GM18867 (cell line): ENCODE results near the gene RNASE12.
"Not testable (repeated sequence)": the region's sequence is repeated elsewhere in the genome, so short reads cannot be mapped to it uniquely, and the experiment has no call there.

Source experiments
- ATAC-seq: cut with Tn5 transposase; IDR thresholded peaks from one replicate; pipeline ENCODE4 v1.9.1; 2021; ENCODE audit warnings: mild to moderate bottlenecking, moderate library complexity; ENCODE audit not compliant: unreplicated experiment

RNASE12 gene, protein sequence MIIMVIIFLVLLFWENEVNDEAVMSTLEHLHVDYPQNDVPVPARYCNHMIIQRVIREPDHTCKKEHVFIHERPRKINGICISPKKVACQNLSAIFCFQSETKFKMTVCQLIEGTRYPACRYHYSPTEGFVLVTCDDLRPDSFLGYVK

DNA sequence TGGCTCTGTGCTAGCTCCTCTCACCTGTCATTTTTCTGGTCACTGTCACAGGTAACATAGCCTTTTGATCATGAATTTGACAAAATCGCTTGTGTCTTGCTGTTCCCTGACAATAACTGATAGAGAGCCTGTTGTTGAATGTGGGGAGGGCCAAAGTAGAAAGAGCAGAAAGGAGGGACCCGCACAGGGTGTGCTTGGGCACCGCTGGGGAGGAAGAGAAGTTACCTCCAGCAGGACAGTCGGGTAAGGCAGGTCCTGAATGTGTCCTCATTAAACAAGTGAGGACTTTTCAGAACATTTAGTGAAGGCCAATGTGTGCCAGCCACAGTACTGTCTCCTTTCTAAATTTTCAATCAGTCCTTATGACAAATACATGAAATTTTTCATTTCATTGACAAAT, at the start of gene RNASE12:
Gene RNASE12, minus strand, starts transcription at position 142 of the 400 bp plus-strand sequence. CDS start 653 bp downstream, outside the sequence.
- no peak for ATAC-seq

DNA sequence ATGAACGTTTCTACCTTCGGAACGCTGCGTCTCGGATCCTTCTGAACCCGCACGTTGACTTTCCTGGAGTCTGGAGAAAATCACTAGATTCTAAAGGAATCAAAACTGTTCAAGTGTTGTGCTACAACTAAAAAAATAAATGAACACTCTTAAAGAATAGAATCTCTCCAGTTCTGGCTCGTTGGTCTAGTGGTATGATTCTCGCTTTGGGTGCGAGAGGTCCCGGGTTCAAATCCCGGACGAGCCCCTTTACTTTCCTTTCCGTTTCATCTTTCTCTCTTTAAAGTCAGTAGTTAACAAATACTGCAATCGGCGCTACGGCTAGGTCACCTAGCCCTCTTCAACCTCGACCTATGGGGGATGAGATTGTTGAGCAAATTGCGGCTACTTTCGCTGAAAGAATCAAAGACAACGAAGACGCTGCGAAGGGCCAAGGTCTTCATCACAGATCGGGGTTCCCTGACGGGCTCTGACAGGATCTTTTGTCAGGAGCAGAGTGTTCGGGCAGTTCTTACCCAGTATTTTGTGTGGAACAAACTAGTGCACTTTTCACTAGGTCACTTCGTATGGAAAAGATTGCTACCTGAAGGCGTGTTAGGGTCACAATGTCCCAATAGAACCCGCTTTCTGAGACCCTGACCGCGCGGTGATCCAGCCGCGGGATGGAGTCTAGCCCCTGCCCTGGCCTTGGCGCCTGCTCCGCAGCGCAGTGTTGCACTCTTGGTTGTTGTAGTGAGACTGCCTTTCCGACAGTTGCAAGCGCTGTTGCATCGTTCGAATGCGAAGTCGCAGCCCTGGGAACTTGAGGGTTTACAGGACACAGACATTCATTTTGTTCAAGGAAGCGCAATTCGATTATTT, 41.9 kb upstream of the RNASE12 start:
- ATAC-seq: peak; percentile 72

GRCh38 chr14:20632448-20632830, 41.3 kb upstream of the RNASE12 start:
- ATAC-seq: peak; percentile 19

DNA sequence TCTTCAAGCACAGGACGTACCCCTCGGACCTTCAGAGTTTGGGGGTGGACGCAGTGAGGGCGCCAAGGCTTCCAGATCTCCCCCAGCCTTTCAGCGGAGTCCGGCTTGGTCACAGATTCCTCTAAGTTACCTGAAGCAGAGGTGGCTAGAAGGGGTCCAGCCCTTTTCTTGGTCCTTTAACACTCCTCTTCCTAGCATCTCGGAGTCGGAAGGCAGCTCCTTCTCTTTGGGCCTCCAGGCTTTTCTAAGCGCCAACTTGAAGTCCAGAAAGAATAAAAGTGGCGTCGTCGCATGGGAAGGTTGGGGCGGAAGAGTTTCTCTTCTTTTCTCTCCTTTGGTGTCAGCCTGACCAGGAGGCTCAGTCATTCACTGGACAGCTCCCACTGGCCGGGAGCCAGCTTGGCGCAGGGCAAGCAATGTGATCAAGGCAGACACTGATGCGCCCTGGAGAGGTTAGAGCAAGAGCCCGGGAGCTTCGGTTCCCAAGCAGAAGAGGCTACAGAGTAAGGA, 40.8 kb upstream of the RNASE12 start:
- ATAC-seq: no peak

- ATAC-seq: no peak
Measured at GRCh38 chr14:20631023-20631879, 40.1 kb upstream of the RNASE12 start.

DNA sequence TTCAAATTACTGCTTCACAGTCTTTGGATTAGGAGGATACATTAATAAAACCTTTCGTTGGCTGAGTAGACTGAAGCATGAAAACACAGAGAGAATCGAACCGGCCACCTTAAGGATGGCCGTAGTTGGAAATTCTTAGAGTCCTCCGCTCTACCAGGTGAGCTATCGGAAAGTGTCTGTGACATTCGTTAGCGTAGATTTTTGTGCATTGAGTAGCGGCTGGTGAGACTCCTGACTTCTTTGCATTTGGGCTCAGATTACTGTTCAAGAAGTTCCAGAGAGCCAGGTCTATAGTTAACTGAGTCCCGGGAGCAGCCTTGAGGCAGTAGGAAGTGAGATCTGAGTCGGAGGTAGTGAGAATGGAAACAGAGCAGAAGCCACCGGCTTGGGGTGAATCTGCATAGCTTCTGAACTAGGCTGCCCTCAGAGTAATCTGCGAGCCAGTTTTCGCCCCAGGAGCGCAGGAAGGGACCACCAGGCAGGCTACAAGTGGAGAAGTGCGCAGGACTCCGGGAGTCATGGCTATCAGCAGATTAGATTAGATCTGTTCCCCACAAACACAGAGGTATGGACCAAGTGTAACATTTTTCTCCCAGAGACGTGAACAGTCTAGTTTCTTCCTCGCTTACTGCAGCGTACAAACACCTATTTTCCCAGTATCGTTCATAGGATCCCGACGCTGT, 39.3 kb upstream of the RNASE12 start:
- no peak for ATAC-seq

- no peak for ATAC-seq
Measured at GRCh38 chr14:20628063-20628854, 37.1 kb upstream of the RNASE12 start.

DNA sequence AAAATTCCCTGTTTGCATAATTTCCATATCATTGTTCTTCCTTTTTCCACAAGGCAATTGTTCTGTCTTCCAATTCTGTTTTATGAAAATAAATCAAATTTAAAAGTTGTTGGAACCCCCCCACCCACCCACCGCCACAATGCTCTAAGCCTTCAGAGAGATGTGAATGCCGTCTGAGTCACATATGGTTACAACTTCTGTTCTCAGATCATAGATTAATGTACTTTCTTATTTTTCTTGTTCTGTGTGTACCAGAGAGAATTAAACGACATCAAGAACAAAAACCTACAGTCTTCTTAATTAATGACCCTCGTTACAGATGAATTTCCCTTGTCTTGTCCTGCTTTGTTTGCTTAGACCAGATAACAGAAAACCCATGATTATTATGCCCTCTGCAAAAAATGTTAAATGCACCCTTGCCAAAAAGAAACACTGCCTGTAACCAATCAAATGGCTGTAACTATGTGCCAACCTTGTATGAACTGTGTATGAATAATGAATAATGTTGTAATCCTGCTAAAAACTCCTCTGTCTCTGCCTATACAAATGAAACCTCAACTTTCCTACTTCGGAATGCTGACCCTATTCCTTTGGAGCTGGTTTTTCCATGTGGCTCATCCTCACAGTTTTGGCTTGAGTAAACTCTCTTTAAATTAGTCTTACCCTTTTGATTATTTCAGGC, 36.3 kb upstream of the RNASE12 start:
- no peak for ATAC-seq

GRCh38 chr14:20626274-20626673, 35.1 kb upstream of the RNASE12 start:
- no peak for ATAC-seq

- no peak for ATAC-seq
Measured at GRCh38 chr14:20624495-20625070, 33.4 kb upstream of the RNASE12 start.

GRCh38 chr14:20623798-20624197, 32.6 kb upstream of the RNASE12 start:
- no peak for ATAC-seq

DNA sequence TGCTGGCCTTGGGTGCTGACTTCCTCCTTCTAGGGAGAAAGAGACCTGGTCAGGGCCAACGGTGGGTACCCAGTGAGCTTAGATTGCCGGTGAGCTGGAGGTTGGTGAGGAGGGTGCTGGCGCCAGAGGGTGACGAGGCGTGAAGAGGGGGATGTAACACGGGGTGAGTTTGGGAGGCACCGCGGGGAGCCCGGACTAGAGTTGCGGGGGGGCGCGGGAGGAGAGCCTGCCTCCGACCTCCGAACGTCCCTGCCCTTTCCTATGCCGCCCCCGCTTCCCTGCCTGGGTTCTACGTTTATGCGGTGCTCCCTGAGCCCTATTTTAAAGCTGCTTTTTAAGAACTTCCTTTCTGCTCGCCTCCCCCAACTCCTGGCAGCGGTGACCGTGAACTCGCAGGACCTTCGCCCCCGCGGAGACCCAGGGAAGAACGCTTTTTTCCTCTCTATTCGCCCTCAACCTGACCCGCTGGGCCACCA, 31.7 kb upstream of the RNASE12 start:
- no peak for ATAC-seq

GRCh38 chr14:20620798-20621478, 29.8 kb upstream of the RNASE12 start:
- ATAC-seq: no peak

DNA sequence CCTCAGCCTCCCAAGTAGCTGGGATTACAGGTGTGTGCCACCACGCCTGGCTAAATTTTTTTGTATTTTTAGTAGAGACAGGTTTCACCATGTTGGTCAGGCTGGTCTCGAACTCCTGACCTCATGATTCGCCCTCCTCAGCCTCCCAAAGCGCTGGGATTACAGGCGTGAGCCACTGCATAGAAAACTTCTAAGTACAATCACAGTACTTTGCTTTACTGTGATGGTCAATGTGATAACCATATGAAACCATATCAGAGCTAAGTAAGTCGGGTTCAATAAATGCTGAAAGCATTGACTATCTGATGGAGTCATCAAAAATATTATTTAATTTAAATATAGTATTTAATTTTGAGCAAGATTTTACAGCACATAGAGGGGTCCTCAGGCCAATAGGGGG, 28.5 kb upstream of the RNASE12 start:
- ATAC-seq: not testable (repeated sequence)

GRCh38 chr14:20618271-20618749, 27.1 kb upstream of the RNASE12 start:
- no peak for ATAC-seq

- peak; percentile 23 for ATAC-seq
Measured at GRCh38 chr14:20617138-20618003, 26.2 kb upstream of the RNASE12 start.

DNA sequence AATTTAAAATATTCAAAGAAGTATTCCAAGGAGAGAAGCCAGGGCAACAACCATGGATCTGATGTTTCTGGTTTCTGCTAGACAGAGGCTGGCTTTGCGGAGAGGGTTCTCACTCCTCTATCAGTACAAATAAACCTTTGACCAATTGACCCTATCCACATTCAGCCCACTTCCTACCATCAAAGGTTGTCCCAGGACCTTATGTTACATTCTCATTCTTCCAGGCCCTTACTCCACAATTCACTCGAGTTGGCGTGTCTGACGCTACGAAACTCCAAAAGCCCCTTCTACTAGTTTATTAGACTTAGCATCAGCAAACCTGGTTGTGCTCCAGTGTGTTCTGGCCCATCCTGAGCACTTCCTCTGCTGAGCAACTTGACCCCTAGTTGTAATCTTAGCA, 24.8 kb upstream of the RNASE12 start:
- ATAC-seq: no peak
